HFF-Myc (cell line): Measurements from ENCODE around the gene IL1B.

ENCODE experiments used
- DNase-seq: peaks from one replicate; pipeline ENCODE4 v3.0.0-alpha.2; 2011; ENCODE audit warnings: low read depth; ENCODE audit errors: extremely low read depth
- H3K4me3 ChIP-seq: replicated peaks from 2 replicates; pipeline ENCODE4 v1.5.1; 2011; ENCODE audit warnings: low read depth, mild to moderate bottlenecking, control low read depth, low read length
- TF ChIP-seq, protein P1 (sequence below): IDR thresholded peaks from 2 replicates; pipeline ENCODE4 v1.5.1; 2012; ENCODE audit warnings: mild to moderate bottlenecking, low read depth, low read length, control low read depth; ENCODE audit errors: missing control alignments

The IL1B gene

DNA sequence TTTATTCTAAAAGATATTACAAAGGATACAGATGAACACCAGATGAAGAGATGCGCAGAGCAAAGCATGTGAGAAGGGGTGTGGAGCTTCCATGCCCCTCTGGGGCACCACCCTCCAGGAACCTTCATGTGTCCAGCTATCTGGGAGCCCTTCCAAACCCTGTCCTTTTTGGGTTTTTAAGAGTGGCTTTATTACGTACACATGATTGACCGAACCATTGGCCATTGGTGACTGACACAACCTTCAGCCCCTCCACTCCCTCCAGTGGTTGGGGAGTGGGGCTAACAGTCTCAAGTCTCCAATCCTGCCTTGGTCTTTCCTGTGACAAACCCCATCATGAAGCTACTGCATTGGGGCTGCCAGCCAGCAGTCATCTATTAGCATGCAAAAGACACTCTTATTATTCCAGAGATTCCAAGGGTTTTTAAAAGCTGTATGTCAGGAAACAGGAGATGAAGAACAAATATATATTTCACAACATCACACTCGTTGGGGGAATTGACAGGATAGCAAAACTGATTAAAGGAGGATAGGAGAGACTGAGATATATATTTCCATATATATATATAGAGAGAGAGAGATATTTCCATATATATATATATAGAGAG is 19.4 kb downstream of the IL1B start:
- no peak overlapping the region for H3K4me3 ChIP-seq
- TF ChIP-seq, protein P1, sequence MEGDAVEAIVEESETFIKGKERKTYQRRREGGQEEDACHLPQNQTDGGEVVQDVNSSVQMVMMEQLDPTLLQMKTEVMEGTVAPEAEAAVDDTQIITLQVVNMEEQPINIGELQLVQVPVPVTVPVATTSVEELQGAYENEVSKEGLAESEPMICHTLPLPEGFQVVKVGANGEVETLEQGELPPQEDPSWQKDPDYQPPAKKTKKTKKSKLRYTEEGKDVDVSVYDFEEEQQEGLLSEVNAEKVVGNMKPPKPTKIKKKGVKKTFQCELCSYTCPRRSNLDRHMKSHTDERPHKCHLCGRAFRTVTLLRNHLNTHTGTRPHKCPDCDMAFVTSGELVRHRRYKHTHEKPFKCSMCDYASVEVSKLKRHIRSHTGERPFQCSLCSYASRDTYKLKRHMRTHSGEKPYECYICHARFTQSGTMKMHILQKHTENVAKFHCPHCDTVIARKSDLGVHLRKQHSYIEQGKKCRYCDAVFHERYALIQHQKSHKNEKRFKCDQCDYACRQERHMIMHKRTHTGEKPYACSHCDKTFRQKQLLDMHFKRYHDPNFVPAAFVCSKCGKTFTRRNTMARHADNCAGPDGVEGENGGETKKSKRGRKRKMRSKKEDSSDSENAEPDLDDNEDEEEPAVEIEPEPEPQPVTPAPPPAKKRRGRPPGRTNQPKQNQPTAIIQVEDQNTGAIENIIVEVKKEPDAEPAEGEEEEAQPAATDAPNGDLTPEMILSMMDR: no peak
- DNase-seq: no peak

DNA sequence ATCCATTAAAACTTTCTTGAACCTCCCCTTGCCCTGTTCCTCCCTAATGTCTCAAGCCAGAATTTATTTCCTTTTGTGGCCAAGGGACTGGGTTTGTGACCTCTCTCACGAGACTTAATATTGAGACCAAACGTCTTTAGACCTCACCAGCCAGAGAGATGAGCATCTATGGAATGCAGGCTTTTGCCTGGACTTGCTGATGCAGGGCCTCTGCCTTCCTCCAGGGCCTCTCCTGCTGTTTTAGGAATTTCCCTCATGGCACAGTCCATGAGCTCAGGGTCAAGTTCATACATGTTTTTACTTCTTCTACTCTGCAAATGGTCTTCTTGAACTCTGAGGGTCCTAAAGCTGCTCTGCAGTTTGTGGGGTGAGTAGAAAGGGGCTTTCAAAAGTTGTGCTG is 22.3 kb downstream of the IL1B start:
- peak; percentile 33 for DNase-seq
- no peak overlapping the region for H3K4me3 ChIP-seq
- TF ChIP-seq, protein P1: peak; percentile 10

DNA sequence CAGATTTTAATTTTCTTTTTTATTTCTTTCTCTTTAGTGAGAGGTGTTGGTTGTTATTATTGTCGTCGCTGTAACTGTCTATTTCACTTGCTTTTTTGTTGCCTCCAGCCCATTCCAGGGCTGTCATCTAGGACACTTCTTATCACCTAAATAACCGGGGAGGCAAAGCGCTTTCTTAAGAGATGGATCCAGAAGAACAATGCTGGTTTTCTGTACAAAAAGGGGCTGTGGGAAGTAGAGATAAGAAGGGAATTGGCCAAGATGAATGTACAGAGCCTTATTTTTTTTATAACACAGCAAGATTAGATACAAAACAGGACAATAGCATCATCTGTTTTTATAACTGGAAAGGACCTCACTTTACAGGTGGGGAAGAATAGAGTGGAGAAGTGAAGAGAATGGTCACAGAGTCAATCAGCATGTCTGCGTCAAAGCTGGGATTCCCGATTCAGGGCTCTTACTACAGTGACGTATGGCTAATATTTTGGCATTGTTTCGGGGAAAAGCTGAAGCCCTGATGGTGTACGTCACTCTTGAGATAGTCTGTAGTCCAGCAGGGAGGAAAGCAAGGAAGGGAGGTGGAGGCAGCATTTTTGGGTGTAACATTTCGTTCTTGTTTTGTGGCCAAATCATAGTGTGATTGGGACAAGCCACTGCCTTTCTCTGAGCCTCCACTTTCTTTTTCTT is 23.2 kb downstream of the IL1B start:
- TF ChIP-seq, protein P1: no peak
- H3K4me3 ChIP-seq: no peak overlapping the region
- DNase-seq: no peak

DNA sequence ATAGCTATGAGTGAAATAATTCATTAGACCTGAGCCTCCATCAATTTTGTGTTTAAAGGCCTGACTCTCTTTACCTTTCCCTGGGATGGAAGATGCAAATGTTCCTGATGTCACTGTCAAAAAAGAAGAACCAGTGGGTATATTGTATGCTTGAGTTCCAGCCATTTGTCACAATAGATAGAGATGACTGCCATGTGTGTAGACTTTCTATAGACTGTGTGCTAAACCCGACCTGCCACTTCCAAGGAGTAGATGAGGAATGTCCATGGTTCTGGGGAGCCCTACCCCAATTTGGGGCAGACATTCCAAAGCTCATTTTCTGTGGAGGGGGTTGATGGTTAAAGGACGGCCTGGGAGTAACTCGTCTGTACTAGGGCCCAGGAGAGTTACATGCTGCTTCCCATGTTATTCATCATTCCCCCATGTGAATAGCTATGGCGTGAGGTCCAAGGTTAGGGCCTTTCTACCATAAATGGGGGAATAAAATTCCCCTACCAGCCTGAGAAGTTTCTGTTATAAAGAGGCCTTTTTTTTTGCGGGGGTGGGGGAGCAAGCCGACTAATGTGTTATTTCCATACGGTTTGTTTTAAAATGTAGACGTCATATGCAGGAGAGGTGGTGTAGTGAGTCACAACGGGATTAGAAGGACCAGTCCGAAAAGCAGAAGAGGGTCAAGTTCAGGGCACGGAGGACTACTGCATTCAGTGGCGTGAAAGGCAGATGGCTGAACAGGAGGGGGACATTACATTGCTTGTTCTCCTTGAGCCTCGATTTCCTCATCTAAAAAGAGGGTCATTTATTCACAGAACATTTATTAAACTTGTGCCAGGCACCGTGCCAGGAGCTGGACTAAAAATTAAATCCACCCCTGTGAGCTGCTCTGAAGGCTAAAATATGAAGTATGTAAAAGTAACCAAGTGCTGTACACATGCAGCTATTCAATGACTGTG is 24.0 kb downstream of the IL1B start:
- no peak overlapping the region for H3K4me3 ChIP-seq
- TF ChIP-seq, protein P1: no peak
- peak; percentile 89 for DNase-seq

DNA sequence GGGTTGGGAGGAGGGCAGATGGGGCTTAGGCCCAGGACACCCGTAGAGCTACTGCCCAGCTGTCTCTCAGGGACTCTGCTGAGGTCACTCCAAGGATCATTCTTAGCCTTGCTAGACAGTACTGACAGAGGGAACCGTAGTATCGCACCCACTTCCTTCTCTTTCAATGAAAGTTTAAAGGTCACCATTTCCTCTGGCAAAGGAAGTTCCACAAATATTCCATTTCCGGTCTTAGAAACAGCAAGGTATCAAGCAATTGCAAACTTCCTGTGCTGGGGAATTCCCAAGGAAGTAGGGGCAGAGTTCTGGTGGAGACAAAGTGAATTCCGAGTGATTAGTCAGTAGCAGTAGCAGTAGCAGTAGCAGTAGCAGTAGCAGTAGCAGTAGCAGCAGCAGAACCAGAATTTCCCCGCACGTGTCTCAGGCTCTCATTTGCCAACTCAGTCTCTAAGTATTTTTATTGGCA is 24.7 kb downstream of the IL1B start:
- DNase-seq: peak; percentile 92
- TF ChIP-seq, protein P1: no peak
- H3K4me3 ChIP-seq: no peak overlapping the region

DNA sequence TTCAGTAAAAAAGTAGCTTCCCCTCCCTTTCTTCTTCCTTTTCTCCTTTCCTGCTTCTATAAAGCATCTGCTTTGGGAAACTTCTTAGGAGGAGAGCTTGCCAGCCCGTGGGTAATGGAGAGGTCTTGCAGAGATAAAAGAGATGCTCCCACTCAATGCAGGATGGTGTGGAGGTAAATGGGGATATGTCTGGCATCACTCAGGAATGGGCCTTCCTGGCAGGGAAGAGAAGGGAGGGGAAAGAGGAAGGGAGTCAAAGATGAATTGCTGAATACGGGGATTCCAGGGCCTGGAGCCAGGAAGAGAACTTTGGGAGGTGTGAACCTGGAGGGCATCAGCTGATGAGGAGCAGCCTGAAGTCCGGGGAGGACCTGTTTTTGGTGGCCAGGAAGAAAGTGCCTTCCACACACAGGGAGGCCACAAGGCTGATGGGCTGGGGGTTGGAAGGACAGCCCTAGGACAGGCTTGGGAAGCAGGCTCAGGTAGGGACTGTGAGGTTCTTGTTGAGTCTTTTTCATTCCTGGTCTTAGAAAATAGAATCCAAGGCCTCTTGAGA is 25.2 kb downstream of the IL1B start:
- TF ChIP-seq, protein P1: no peak
- no peak for DNase-seq
- H3K4me3 ChIP-seq: no peak overlapping the region
